Measurements from ENCODE around the gene ZNF385B.

ZNF385B gene

GRCh38 chr2:179619947-179620467 lies 241.4 kb downstream of the ZNF385B start:
- DNase-seq, result no peak

GRCh38 chr2:179614121-179614520 lies 247.3 kb downstream of the ZNF385B start:
- no peak for DNase-seq

- DNase-seq, result no peak
These were observed 247.7 kb downstream of the ZNF385B start for GRCh38 chr2:179613701-179614100.

GRCh38 chr2:179613299-179613651 lies 248.1 kb downstream of the ZNF385B start:
- no peak for DNase-seq

- no peak for DNase-seq
These were observed 248.7 kb downstream of the ZNF385B start for GRCh38 chr2:179612591-179613298.

- no peak for DNase-seq
These were observed 249.3 kb downstream of the ZNF385B start for GRCh38 chr2:179612108-179612507.

- DNase-seq, result no peak
These were observed 255.3 kb downstream of the ZNF385B start for GRCh38 chr2:179606141-179606540.

- no peak for DNase-seq
These were observed 256.1 kb downstream of the ZNF385B start for GRCh38 chr2:179605341-179605740.

GRCh38 chr2:179604598-179604997 lies 256.8 kb downstream of the ZNF385B start:
- DNase-seq, result no peak

GRCh38 chr2:179602452-179602851 lies 259.0 kb downstream of the ZNF385B start:
- DNase-seq, result no peak

GRCh38 chr2:179596018-179596417 lies 265.4 kb downstream of the ZNF385B start:
- no peak for DNase-seq

- DNase-seq, result no peak
These were observed 266.1 kb downstream of the ZNF385B start for GRCh38 chr2:179595284-179595683.

GRCh38 chr2:179594268-179595112 lies 266.9 kb downstream of the ZNF385B start:
- no peak for DNase-seq

GRCh38 chr2:179593323-179593722 lies 268.1 kb downstream of the ZNF385B start:
- DNase-seq, result no peak

GRCh38 chr2:179592167-179592936 lies 269.1 kb downstream of the ZNF385B start:
- no peak for DNase-seq

GRCh38 chr2:179591690-179592089 lies 269.7 kb downstream of the ZNF385B start:
- no peak for DNase-seq

- no peak for DNase-seq
These were observed 272.8 kb downstream of the ZNF385B start for GRCh38 chr2:179588486-179589145.

- no peak for DNase-seq
These were observed 276.7 kb downstream of the ZNF385B start for GRCh38 chr2:179584760-179585159.

GRCh38 chr2:179581605-179582004 lies 279.8 kb downstream of the ZNF385B start:
- peak; percentile 76 for DNase-seq

GRCh38 chr2:179580378-179581146 lies 280.9 kb downstream of the ZNF385B start:
- no peak for DNase-seq

- DNase-seq, result no peak
These were observed 281.6 kb downstream of the ZNF385B start for GRCh38 chr2:179579800-179580199.
